K562 (cell line): Measurements from ENCODE around the gene NOXRED1. TPM values are rescaled to one million over a fixed set of nuclear protein-coding genes. Genes with fewer than 3 reads are reported as not detected.

Experiments used
- ATAC-seq: fragments of 200-7000 bp; cut with Tn5 transposase; 3 replicates; pipeline ENCODE4 v1.9.1; 2020; ENCODE audit warnings: moderate library complexity
- BruUV-seq: library from RNA; stranded (reverse); fragments of 400-500 nt; replicated peaks from 2 replicates; lab custom pipeline; 2021; lab: Mats Ljungman, UMichigan
- CTCF ChIA-PET: fragments of 300-600 bp; formaldehyde crosslinking; extraction: SDS; loops from one replicate; lab custom pipeline; 2021; ENCODE audit warnings: low intra/inter-chr PET ratio; lab: Yijun Ruan, JAX
- POLR2A ChIA-PET: fragments of 300-600, 350-650 bp; sonication (Branson Sonifier 250); formaldehyde crosslinking; extraction: SDS; loops from one replicate; lab custom pipeline; 2021; ENCODE audit warnings: antibody characterized with exemption, inconsistent platforms; lab: Yijun Ruan, JAX
- DNase-seq, 4 experiments: peaks; one replicate each; pipeline versions ENCODE4 v3.0.0 to v3.0.0-alpha.2; 2011 to 2018; ENCODE audit warnings: low spot score in 3 of 4, mixed read lengths in 3 of 4; ENCODE audit errors: extremely low read depth in 1 of 4
- FAIRE-seq: peaks from 2 replicates; lab custom pipeline; 2011; peaks lifted over from hg19 to GRCh38; lab: Jason Lieb, UNC
- H2AFZ ChIP-seq: 2 replicates; pipeline ENCODE4 v1.6.0; 2011; ENCODE audit warnings: low read depth, low read length, control low read depth, inconsistent platforms
- H3K27ac ChIP-seq: fragments of 200-600 bp; 3 replicates; pipeline ENCODE4 v1.8.0; 2011; ENCODE audit warnings: low read depth, mild to moderate bottlenecking, control low read depth, inconsistent platforms, low read length, moderate library complexity, mixed read lengths; ENCODE audit errors: extremely low read depth
- H3K27me3 ChIP-seq, 2 experiments: fragments of 300-600 bp in 1 of 2; 2 replicates in 1 of 2; 3 replicates in 1 of 2; pipeline versions ENCODE4 v1.6.0 to v1.8.0; 2011; ENCODE audit warnings: inconsistent platforms in 2 of 2, low read length in 2 of 2, mild to moderate bottlenecking in 1 of 2, mixed read lengths in 1 of 2, moderate library complexity in 1 of 2; ENCODE audit not compliant: control insufficient read depth in 2 of 2, insufficient read depth in 2 of 2
- H3K36me3 ChIP-seq: fragments of 300-600 bp; 3 replicates; pipeline ENCODE4 v1.8.0; 2011; ENCODE audit warnings: mild to moderate bottlenecking, low read length, inconsistent platforms; ENCODE audit not compliant: control insufficient read depth, insufficient read depth
- H3K4me1 ChIP-seq, 2 experiments: fragments of 200-600 bp in 1 of 2; replicated peaks in 1 of 2; 2 replicates in 1 of 2; 3 replicates in 1 of 2; pipeline versions ENCODE4 v1.5.1 to v1.8.0; 2011; ENCODE audit warnings: inconsistent platforms in 2 of 2, low read length in 2 of 2, mild to moderate bottlenecking in 1 of 2, mixed read lengths in 1 of 2, moderate library complexity in 1 of 2; ENCODE audit not compliant: control insufficient read depth in 2 of 2, insufficient read depth in 2 of 2
- H3K4me2 ChIP-seq: 2 replicates; pipeline ENCODE4 v1.6.1; 2011; ENCODE audit warnings: low read length, control low read depth, inconsistent platforms, mixed read lengths; ENCODE audit not compliant: insufficient read depth
- H3K4me3 ChIP-seq: fragments of 200-600 bp; sonication (generic), shearing (Covaris generic); 2 replicates; pipeline ENCODE4 v1.5.1; 2016; ENCODE audit warnings: control low read depth, inconsistent platforms
- H3K79me2 ChIP-seq: fragments of 200-600 bp; 3 replicates; pipeline ENCODE4 v1.8.0; 2011; ENCODE audit warnings: low read length, inconsistent platforms; ENCODE audit not compliant: control insufficient read depth, insufficient read depth
- H3K9ac ChIP-seq, 2 experiments: 2 replicates each; pipeline versions ENCODE4 v1.6.0 to v1.6.1; 2011; ENCODE audit warnings: low read depth in 2 of 2, low read length in 2 of 2, control low read depth in 1 of 2, inconsistent platforms in 1 of 2, mild to moderate bottlenecking in 1 of 2, mixed read lengths in 1 of 2; ENCODE audit not compliant: insufficient read depth in 1 of 2
- H3K9me1 ChIP-seq: one replicate; pipeline ENCODE4 v1.6.0; 2011; ENCODE audit warnings: inconsistent platforms, mild to moderate bottlenecking, low read length, moderate library complexity; ENCODE audit not compliant: control insufficient read depth, insufficient read depth
- H3K9me3 ChIP-seq: replicated peaks from 2 replicates; pipeline ENCODE4 v1.5.1; 2011; ENCODE audit warnings: low read depth, low read length, inconsistent platforms; ENCODE audit not compliant: control insufficient read depth, insufficient read depth
- H4K20me1 ChIP-seq: replicated peaks from 2 replicates; pipeline ENCODE4 v1.6.1; 2011; ENCODE audit warnings: low read length, inconsistent platforms, mixed read lengths; ENCODE audit not compliant: control insufficient read depth, insufficient read depth
- C11orf30 ChIP-seq: fragments of 450-650 bp; IDR thresholded peaks from 2 replicates; pipeline ENCODE4 v1.6.1; 2016; ENCODE audit warnings: low read depth, mild to moderate bottlenecking
- CLOCK ChIP-seq: fragments of 250-450 bp; sonication (Bioruptor Pico); IDR thresholded peaks from 2 replicates; pipeline ENCODE4 v1.4.0; 2020; ENCODE audit warnings: mild to moderate bottlenecking, moderate library complexity, borderline replicate concordance
- CREBBP ChIP-seq: IDR thresholded peaks from one replicate; pipeline ENCODE4 v1.6.1; 2012; ENCODE audit warnings: low read depth, mild to moderate bottlenecking, control low read depth, inconsistent platforms, low read length
- ETV5 ChIP-seq: sonication (generic); formaldehyde crosslinking; IDR thresholded peaks from 2 replicates; pipeline ENCODE4 v1.4.0; 2020; ENCODE audit warnings: low read depth, mild to moderate bottlenecking, missing genetic modification reagents
- SREBF2 ChIP-seq: sonication (generic); formaldehyde crosslinking; IDR thresholded peaks from 2 replicates; pipeline ENCODE4 v1.4.0; 2020; ENCODE audit warnings: mild to moderate bottlenecking, missing genetic modification reagents
- TBL1XR1 ChIP-seq, 2 experiments: IDR thresholded peaks; 2 replicates each; pipeline ENCODE4 v1.6.1; 2012; ENCODE audit warnings: improper control_type of control experiment in 2 of 2, low read length in 2 of 2, mild to moderate bottlenecking in 1 of 2
- TGIF2 ChIP-seq: sonication (generic); formaldehyde crosslinking; IDR thresholded peaks from 2 replicates; pipeline ENCODE4 v1.8.1; 2022; ENCODE audit warnings: mild to moderate bottlenecking, missing genetic modification reagents, moderate library complexity
- ZNF121 ChIP-seq: sonication (generic); formaldehyde crosslinking; conservative IDR thresholded peaks from 2 replicates; pipeline ENCODE4 v1.8.0; 2022; ENCODE audit warnings: missing genetic modification reagents
- ZNF384 ChIP-seq: IDR thresholded peaks from 2 replicates; pipeline ENCODE4 v1.6.1; 2012; ENCODE audit warnings: low read depth, low read length, improper control_type of control experiment
- WGBS: fragments of 100-300 bp; shearing (Covaris generic); methylation state at CpG from one replicate; pipeline ENCODE4 v1.1.6; 2016; ENCODE audit warnings: low coverage, mixed read lengths; ENCODE audit not compliant: insufficient coverage; ENCODE audit errors: missing lambda C conversion rate; 5-methylcytosine and 5-hydroxymethylcytosine counted together
- in situ Hi-C: fragments of 300-500 bp; cut with MboI; formaldehyde crosslinking; loops from 4 replicates; pipeline ENCODE4 v1.15.0; 2018; ENCODE audit warnings: inconsistent platforms, mixed read lengths
- intact Hi-C: fragments of 100-400 bp; cut with micrococcal nuclease; formaldehyde crosslinking; loops from 2 replicates; pipeline ENCODE4 v1.14.2; 2022
- polyA plus RNA-seq, 8 experiments: library from polyadenylated mRNA; depleted of rRNA in 4 of 8; stranded (reverse) in 5 of 8; unstranded in 3 of 8; fragments of >200 nt; fragmentation: Nextera tagmentation in 2 of 8; fragmentation: Illumina TruSeq in 1 of 8; extraction: Ambion mirVana in 2 of 8; extraction: Trizol in 1 of 8; gene quantifications; 2 replicates each; pipeline versions ENCODE4 v1.2.1 to v1.2.3, GENCODE V29; 2011 to 2014; ENCODE audit warnings: inconsistent platforms in 1 of 8, missing spikeins in 1 of 8
- total RNA-seq, 7 experiments: library from RNA; depleted of rRNA in 6 of 7; stranded (reverse); fragments of >200 nt in 6 of 7; fragmentation: Illumina TruSeq in 2 of 7; extraction: Trizol in 2 of 7; gene quantifications; 2 replicates each; pipeline versions ENCODE4 v1.2.1 to v1.2.3, GENCODE V29; 2011 to 2021; ENCODE audit warnings: low replicate concordance in 1 of 7

NOXRED1 gene
- total and polyA plus RNA-seq, 9 of the 15 experiments (the other 6 are each of a cell fraction or from before 2014, with no cell fraction given): 0.15 to 0.85 (median 0.30) TPM

- no peak overlapping the region for H3K9ac ChIP-seq
- H3K79me2 ChIP-seq: no peaks in the 10 kb centered on the region; the same call in 2 of the 3 replicates
- no peak overlapping the region for H3K4me2 ChIP-seq
- no peaks in the 10 kb centered on the region for H3K9me1 ChIP-seq
- POLR2A ChIA-PET: no interaction called here
- 89% methylated on average over 4 of the region's 4 CpGs for WGBS
- FAIRE-seq: no peak
- no peaks in the 10 kb centered on the region for H3K36me3 ChIP-seq
- H3K27me3 ChIP-seq: no peaks in the 10 kb centered on the region
- no peaks in the 10 kb centered on the region; a peak in 1 of 5 replicates for H3K4me1 ChIP-seq
- intact Hi-C loops: no loop called here
- H3K4me3 ChIP-seq: no peak overlapping the region
- TF ChIP-seq C11orf30 (peak; percentile 20; the same call in 1 of the 2 replicates), ZNF121 (CRISPR knock-in tag) (no peak)
- TF ChIP-seq, all 486 proteins: peak for 1
- no peak for DNase-seq
- no peak for ATAC-seq
- H4K20me1 ChIP-seq: no peaks in the 10 kb centered on the region
- H2AFZ ChIP-seq: no peak overlapping the region
- no TSS peak for BruUV-seq
- H3K27ac ChIP-seq: no peak overlapping the region
- in situ Hi-C loops: no loop called here
- H3K9me3 ChIP-seq: no peaks in the 10 kb centered on the region
- CTCF ChIA-PET: no interaction called here
These were observed 67.5 kb downstream of the NOXRED1 start for GRCh38 chr14:77355811-77356210.

GRCh38 chr14:77353469-77354141 lies 69.7 kb downstream of the NOXRED1 start:
- Histone ChIP-seq H3K9me3 (no peaks in the 10 kb centered on the region), H3K27me3 (no peaks in the 10 kb centered on the region), H4K20me1 (no peaks in the 10 kb centered on the region), H3K4me3 (no peak overlapping the region), H3K36me3 (peaks cover 8% of the 10 kb centered on the region; the same call in 2 of the 3 replicates), H3K4me2 (no peak overlapping the region), H3K79me2 (no peaks in the 10 kb centered on the region; the same call in 2 of the 3 replicates), H3K4me1 (no peaks in the 10 kb centered on the region; a peak in 1 of 5 replicates), H2AFZ (no peak overlapping the region), H3K9ac (no peak overlapping the region), H3K9me1 (no peaks in the 10 kb centered on the region), H3K27ac (no peak overlapping the region)
- DNase-seq: no peak
- ATAC-seq: no peak
- in situ Hi-C loops: no loop called here
- BruUV-seq: no TSS peak
- WGBS: 78% methylated on average over 3 of the region's 5 CpGs
- intact Hi-C loops: no loop called here
- ChIA-PET CTCF (no interaction called here), POLR2A (no interaction called here)
- FAIRE-seq: no peak
- no peak for TF ChIP-seq SREBF2 (CRISPR knock-in tag)
- no peak for TF ChIP-seq CREBBP
- TF ChIP-seq ETV5: no peak
- no peak for TF ChIP-seq TBL1XR1 (IDR thresholded peaks at IDR 0.05; ENCODE audit: low read length in 2 of 2)
- no peak for TF ChIP-seq TGIF2 (CRISPR knock-in tag)
- no peak for TF ChIP-seq CLOCK (CRISPR knock-in tag)
- TF ChIP-seq ZNF384: no peak
